K562 (cell line): ENCODE results near the gene APC2. TPM values are rescaled to one million over a fixed set of nuclear protein-coding genes. Genes with fewer than 3 reads are reported as not detected.

Source experiments
- CTCFL ChIP-seq: IDR thresholded peaks from 2 replicates; pipeline ENCODE4 v1.6.1; 2011; ENCODE audit warnings: borderline replicate concordance, low read depth, mild to moderate bottlenecking, moderate library complexity, low read length; ENCODE audit not compliant: insufficient read depth, poor library complexity, severe bottlenecking
- DPF2 ChIP-seq: fragments of 450-650 bp; IDR thresholded peaks from 2 replicates; pipeline ENCODE4 v1.6.1; 2016
- ILF3 ChIP-seq: fragments of 450-650 bp; IDR thresholded peaks from 2 replicates; pipeline ENCODE4 v1.6.1; 2018; ENCODE audit warnings: antibody characterized with exemption, mild to moderate bottlenecking, moderate library complexity, borderline replicate concordance
- KDM4B ChIP-seq, 2 experiments: fragments of 450-650 bp in 1 of 2; sonication (generic) in 1 of 2; IDR thresholded peaks; 2 replicates each; pipeline ENCODE4 v1.6.1; 2016 to 2017; ENCODE audit warnings: borderline replicate concordance in 2 of 2, antibody characterized with exemption in 1 of 2, low read depth in 1 of 2, mild to moderate bottlenecking in 1 of 2
- MIER1 ChIP-seq: fragments of 450-650 bp; IDR thresholded peaks from 2 replicates; pipeline ENCODE4 v1.6.1; 2016; ENCODE audit warnings: antibody characterized with exemption, mild to moderate bottlenecking, low read depth
- MNT ChIP-seq, 2 experiments: fragments of 450-650 bp; conservative IDR thresholded peaks; 2 replicates each; pipeline ENCODE4 v1.6.1; 2017; ENCODE audit warnings: mild to moderate bottlenecking in 2 of 2, moderate library complexity in 2 of 2
- MYNN ChIP-seq, 2 experiments: sonication (generic); formaldehyde crosslinking in 1 of 2; IDR thresholded peaks; 2 replicates each; pipeline versions ENCODE4 v1.5.0 to v1.6.1; 2016 to 2020; ENCODE audit warnings: antibody characterized with exemption in 1 of 2, missing genetic modification reagents in 1 of 2
- NEUROD1 ChIP-seq: fragments of 150-350 bp; IDR thresholded peaks from 2 replicates; pipeline ENCODE4 v1.6.1; 2014; ENCODE audit warnings: borderline replicate concordance, low read length, low read depth; ENCODE audit not compliant: partially characterized antibody
- NR2C2 ChIP-seq, 2 experiments: fragments of 200-800 bp in 1 of 2; sonication (Bioruptor generic) in 1 of 2; sonication (generic) in 1 of 2; formaldehyde crosslinking in 1 of 2; IDR thresholded peaks; 2 replicates each; pipeline versions ENCODE4 v1.6.1 to v1.8.0; 2016 to 2022; ENCODE audit warnings: mild to moderate bottlenecking in 1 of 2, missing compliant biosample characterization in 1 of 2, missing genetic modification characterization in 1 of 2, missing genetic modification reagents in 1 of 2
- SMARCA5 ChIP-seq: fragments of 450-650 bp; IDR thresholded peaks from 2 replicates; pipeline ENCODE4 v1.6.1; 2016
- STAT5B ChIP-seq: fragments of 250-450 bp; sonication (Bioruptor Pico); IDR thresholded peaks from 2 replicates; pipeline ENCODE4 v1.8.0; 2021; ENCODE audit warnings: mild to moderate bottlenecking, inconsistent platforms
- SUPT5H ChIP-seq: fragments of 450-650 bp; IDR thresholded peaks from 2 replicates; pipeline ENCODE4 v1.6.1; 2016
- TCFL5 ChIP-seq: fragments of 250-450 bp; sonication (Bioruptor Pico); conservative IDR thresholded peaks from 2 replicates; pipeline ENCODE4 v1.6.1; 2021; ENCODE audit warnings: mild to moderate bottlenecking, moderate library complexity, matching md5 sums
- ZMIZ1 ChIP-seq, 2 experiments: fragments of 150-350 bp in 1 of 2; IDR thresholded peaks; 2 replicates each; pipeline ENCODE4 v1.6.1; 2012 to 2016; ENCODE audit warnings: low read depth in 2 of 2, low read length in 2 of 2, mild to moderate bottlenecking in 1 of 2, moderate library complexity in 1 of 2
- ZNF551 ChIP-seq: fragments of 250-450 bp; sonication (Bioruptor Pico); IDR thresholded peaks from 2 replicates; pipeline ENCODE4 v1.5.0; 2021; ENCODE audit warnings: mild to moderate bottlenecking, moderate library complexity
- ZNF639 ChIP-seq, 2 experiments: fragments of 200-800 bp in 1 of 2; sonication (Bioruptor generic) in 1 of 2; sonication (generic) in 1 of 2; formaldehyde crosslinking in 1 of 2; IDR thresholded peaks in 1 of 2; conservative IDR thresholded peaks in 1 of 2; 2 replicates each; pipeline versions ENCODE4 v1.5.0 to v1.6.1; 2016 to 2020; ENCODE audit warnings: missing compliant biosample characterization in 1 of 2, missing genetic modification characterization in 1 of 2, missing genetic modification reagents in 1 of 2
- polyA plus RNA-seq, 8 experiments: library from polyadenylated mRNA; depleted of rRNA in 4 of 8; stranded (reverse) in 5 of 8; unstranded in 3 of 8; fragments of >200 nt; fragmentation: Nextera tagmentation in 2 of 8; fragmentation: Illumina TruSeq in 1 of 8; extraction: Ambion mirVana in 2 of 8; extraction: Trizol in 1 of 8; gene quantifications; 2 replicates each; pipeline versions ENCODE4 v1.2.1 to v1.2.3, GENCODE V29; 2011 to 2014; ENCODE audit warnings: inconsistent platforms in 1 of 8, missing spikeins in 1 of 8
- total RNA-seq, 7 experiments: library from RNA; depleted of rRNA in 6 of 7; stranded (reverse); fragments of >200 nt in 6 of 7; fragmentation: Illumina TruSeq in 2 of 7; extraction: Trizol in 2 of 7; gene quantifications; 2 replicates each; pipeline versions ENCODE4 v1.2.1 to v1.2.3, GENCODE V29; 2011 to 2021; ENCODE audit warnings: low replicate concordance in 1 of 7

The APC2 gene
- total and polyA plus RNA-seq, 9 of the 15 experiments (the other 6 are each of a cell fraction or from before 2014, with no cell fraction given) = 0.01 to 0.40 (median 0.05) TPM; not detected in 3

GRCh38 chr19:1400281-1401137 lies 49.4 kb upstream of the APC2 start (continued):
- no peak for TF ChIP-seq KDM4B (IDR thresholded peaks at IDR 0.05; ENCODE audit: borderline replicate concordance in 2 of 2, low read depth in 1 of 2)
- 0 out of 4 replicates have a peak, but pooled peaks of 1 of the 2 experiments have one; percentile 14 for TF ChIP-seq MNT (conservative IDR thresholded peaks at IDR 0.05)
- no peak for TF ChIP-seq ZMIZ1 (IDR thresholded peaks at IDR 0.05; ENCODE audit: low read depth in 2 of 2, low read length in 2 of 2)
- no peak for TF ChIP-seq NR2C2 (CRISPR knock-in tag; IDR thresholded peaks at IDR 0.05)
- TF ChIP-seq NR2C2 (tag; IDR thresholded peaks at IDR 0.05) = no peak
- TF ChIP-seq SMARCA5 = peak; percentile 98
- TF ChIP-seq DPF2 = peak; percentile 54; the same call in 1 of the 2 replicates
- 0 out of 2 replicates have a peak, but pooled peaks have one; percentile 29 for TF ChIP-seq MIER1
- TF ChIP-seq ZNF639 (CRISPR knock-in tag; conservative IDR thresholded peaks at IDR 0.05 in 1 of 2, IDR thresholded peaks at IDR 0.05 in 1 of 2) = no peak
- no peak for TF ChIP-seq NEUROD1
- no peak for TF ChIP-seq ZNF551 (CRISPR knock-in tag)
- peak; percentile 13; the same call in 1 of the 2 replicates for TF ChIP-seq MYNN (IDR thresholded peaks at IDR 0.05)
- TF ChIP-seq MYNN (CRISPR knock-in tag; IDR thresholded peaks at IDR 0.05) = no peak
- no peak for TF ChIP-seq STAT5B
- TF ChIP-seq TCFL5 = no peak
- no peak for TF ChIP-seq ILF3
- TF ChIP-seq SUPT5H = no peak
- no peak for TF ChIP-seq CTCFL
